RWPE2 (cell line): ENCODE results near the gene PTPRN2.

Experiments used
- ATAC-seq: fragments of 200-7000 bp; cut with Tn5 transposase; 3 replicates; pipeline ENCODE4 v1.9.1; 2021; ENCODE audit warnings: low read depth
- DNase-seq: peaks from one replicate; pipeline ENCODE4 v3.0.0-alpha.2; 2020; ENCODE audit warnings: low spot score
- H3K27ac ChIP-seq: fragments of 450-650 bp; 2 replicates; pipeline ENCODE4 v1.5.1; 2017; ENCODE audit warnings: mild to moderate bottlenecking; ENCODE audit not compliant: poor library complexity, severe bottlenecking
- H3K27me3 ChIP-seq: fragments of 250-450 bp; sonication (Bioruptor Pico); 2 replicates; pipeline ENCODE4 v1.5.1; 2021; ENCODE audit warnings: mild to moderate bottlenecking, moderate library complexity; ENCODE audit not compliant: insufficient read depth, poor library complexity, severe bottlenecking
- H3K36me3 ChIP-seq: fragments of 250-450 bp; sonication (Bioruptor Pico); 2 replicates; pipeline ENCODE4 v1.5.1; 2020; ENCODE audit warnings: low read depth, mild to moderate bottlenecking, moderate library complexity
- H3K4me1 ChIP-seq: fragments of 250-450 bp; sonication (Bioruptor Pico); 2 replicates; pipeline ENCODE4 v1.5.1; 2021; ENCODE audit warnings: mild to moderate bottlenecking, moderate library complexity; ENCODE audit not compliant: insufficient read depth, poor library complexity, severe bottlenecking
- H3K4me3 ChIP-seq: fragments of 250-450 bp; sonication (Bioruptor Pico); 2 replicates; pipeline ENCODE4 v1.5.1; 2021; ENCODE audit warnings: mild to moderate bottlenecking, moderate library complexity; ENCODE audit not compliant: severe bottlenecking
- H3K9me3 ChIP-seq: fragments of 250-450 bp; sonication (Bioruptor Pico); 2 replicates; pipeline ENCODE4 v1.5.1; 2021; ENCODE audit warnings: mild to moderate bottlenecking, moderate library complexity; ENCODE audit not compliant: severe bottlenecking
- CTCF ChIP-seq: fragments of 450-650 bp; IDR thresholded peaks from one replicate; pipeline ENCODE4 v1.5.1; 2017; ENCODE audit warnings: mild to moderate bottlenecking, moderate library complexity; ENCODE audit not compliant: poor library complexity, severe bottlenecking

PTPRN2 gene

GRCh38 chr7:158383665-158384064 lies 204.0 kb downstream of the PTPRN2 start:
- ATAC-seq (no peak), DNase-seq (no peak)
- Histone ChIP-seq H3K9me3 (peaks cover 4% of the 10 kb centered on the region), H3K36me3 (no peaks in the 10 kb centered on the region), H3K27me3 (no peaks in the 10 kb centered on the region), H3K4me3 (no peak overlapping the region), H3K27ac (no peak overlapping the region), H3K4me1 (no peaks in the 10 kb centered on the region)
- no peak for TF ChIP-seq CTCF

- no peak for DNase-seq
- no peak overlapping the region for H3K4me3 ChIP-seq
- no peak for ATAC-seq
- H3K27ac ChIP-seq, result no peak overlapping the region
- H3K36me3 ChIP-seq, result no peaks in the 10 kb centered on the region
- H3K4me1 ChIP-seq, result no peaks in the 10 kb centered on the region
- peaks cover 4% of the 10 kb centered on the region for H3K9me3 ChIP-seq
- TF ChIP-seq CTCF, result no peak
- no peaks in the 10 kb centered on the region for H3K27me3 ChIP-seq
Observed at GRCh38 chr7:158382363-158383254, 205.0 kb downstream of the PTPRN2 start.

GRCh38 chr7:158381956-158382355 lies 205.7 kb downstream of the PTPRN2 start:
- no peaks in the 10 kb centered on the region for H3K27me3 ChIP-seq
- peaks cover 4% of the 10 kb centered on the region for H3K9me3 ChIP-seq
- no peak for ATAC-seq

GRCh38 chr7:158378978-158379377 lies 208.6 kb downstream of the PTPRN2 start:
- Histone ChIP-seq H3K27ac (no peak overlapping the region), H3K36me3 (no peaks in the 10 kb centered on the region), H3K27me3 (no peaks in the 10 kb centered on the region), H3K4me1 (no peaks in the 10 kb centered on the region), H3K9me3 (peaks cover 4% of the 10 kb centered on the region), H3K4me3 (no peak overlapping the region)
- DNase-seq (no peak), ATAC-seq (no peak)
- no peak for TF ChIP-seq CTCF

More at GRCh38 chr7:158381956-158382355, 205.7 kb downstream of the PTPRN2 start:
- H3K4me1 ChIP-seq, result no peaks in the 10 kb centered on the region
- TF ChIP-seq CTCF, result no peak
- no peaks in the 10 kb centered on the region for H3K36me3 ChIP-seq
- no peak overlapping the region for H3K27ac ChIP-seq
- DNase-seq, result no peak
- H3K4me3 ChIP-seq, result no peak overlapping the region
